Endodermal cell (in vitro differentiated cells): Measurements from ENCODE around the gene GATD1. TPM values are rescaled to one million over a fixed set of nuclear protein-coding genes. Genes with fewer than 3 reads are reported as not detected.

Experiments used
- DNase-seq: peaks from one replicate; pipeline ENCODE4 v3.0.0-alpha.2; 2017
- H3K27ac ChIP-seq: 2 replicates; pipeline ENCODE4 v1.5.1; 2013; ENCODE audit warnings: mild to moderate bottlenecking, low read depth, low read length, moderate library complexity
- H3K27me3 ChIP-seq: 2 replicates; pipeline ENCODE4 v1.6.1; 2013; ENCODE audit warnings: mild to moderate bottlenecking, low read length, moderate library complexity; ENCODE audit not compliant: insufficient read depth, control insufficient read depth, poor library complexity, severe bottlenecking
- H3K36me3 ChIP-seq: 2 replicates; pipeline ENCODE4 v1.7.0; 2013; ENCODE audit warnings: mild to moderate bottlenecking, low read length, moderate library complexity; ENCODE audit not compliant: control insufficient read depth, insufficient read depth
- H3K4me1 ChIP-seq: one replicate; pipeline ENCODE4 v1.7.0; 2013; ENCODE audit warnings: low read length; ENCODE audit not compliant: control insufficient read depth, insufficient read depth
- H3K4me3 ChIP-seq: 2 replicates; pipeline ENCODE4 v1.5.1; 2013; ENCODE audit warnings: mild to moderate bottlenecking, low read length, moderate library complexity
- H3K9ac ChIP-seq: 2 replicates; pipeline ENCODE4 v1.6.1; 2013; ENCODE audit warnings: mild to moderate bottlenecking, low read length, moderate library complexity; ENCODE audit not compliant: poor library complexity, severe bottlenecking; ENCODE audit errors: extremely low read depth
- H3K9me3 ChIP-seq: 2 replicates; pipeline ENCODE4 v1.6.1; 2013; ENCODE audit warnings: mild to moderate bottlenecking, low read length, moderate library complexity; ENCODE audit not compliant: control insufficient read depth
- H3K27ac Mint-ChIP-seq: 2 replicates; pipeline ENCODE4 v1.8.0; 2020; ENCODE audit warnings: mixed read lengths
- H3K27me3 Mint-ChIP-seq: 2 replicates; pipeline ENCODE4 v1.8.0; 2021; ENCODE audit warnings: mild to moderate bottlenecking, mixed read lengths; ENCODE audit not compliant: insufficient read depth
- H3K36me3 Mint-ChIP-seq: 2 replicates; pipeline ENCODE4 v1.8.0; 2020; ENCODE audit warnings: low read depth, mixed read lengths
- H3K4me1 Mint-ChIP-seq: 2 replicates; pipeline ENCODE4 v1.8.0; 2020; ENCODE audit warnings: mixed read lengths
- H3K4me3 Mint-ChIP-seq: 2 replicates; pipeline ENCODE4 v1.8.0; 2020; ENCODE audit warnings: mild to moderate bottlenecking, moderate library complexity, mixed read lengths
- H3K9me3 Mint-ChIP-seq: 2 replicates; pipeline ENCODE4 v1.8.0; 2020; ENCODE audit warnings: mild to moderate bottlenecking, mixed read lengths
- WGBS, 2 experiments: methylation state at CpG; one replicate each; pipeline versions ENCODE4 v1.1.5 to v1.1.7; 2013; ENCODE audit warnings: missing lambda C conversion rate in 2 of 2, mixed read lengths in 1 of 2; ENCODE audit not compliant: insufficient coverage in 1 of 2, insufficient read length in 1 of 2; 5-methylcytosine and 5-hydroxymethylcytosine counted together
- total RNA-seq, 2 donors: library from RNA; stranded (reverse); fragmentation: NEBNext Ultra II Directional in 1 of 2; extraction: Animal tissue kit (Norgen Biotek cat#: 25700) in 1 of 2; gene quantifications; 2 replicates in 1 of 2; 3 replicates in 1 of 2; pipeline ENCODE4 v1.2.1, GENCODE V29; 2021
- TF ChIP-seq, protein P1 (sequence below): fragments of 200-600 bp; sonication (generic); conservative IDR thresholded peaks from 2 replicates; pipeline ENCODE4 v1.5.0; 2021; ENCODE audit warnings: antibody characterized with exemption, mild to moderate bottlenecking

GATD1 gene
- total RNA-seq, 2 donors from 2014 or later: 57.2 to 63.2 TPM

- H3K9me3 Mint-ChIP-seq: no peaks in the 10 kb centered on the region
- Histone ChIP-seq H3K36me3 (no peaks in the 10 kb centered on the region), H3K27ac (no peak overlapping the region), H3K9ac (no peak overlapping the region), H3K4me1 (no peaks in the 10 kb centered on the region), H3K9me3 (no peaks in the 10 kb centered on the region), H3K4me3 (no peak overlapping the region), H3K27me3 (no peaks in the 10 kb centered on the region)
- H3K27me3 Mint-ChIP-seq: peaks cover 3% of the 10 kb centered on the region
- no peak overlapping the region for H3K4me3 Mint-ChIP-seq
- TF ChIP-seq, protein P1, sequence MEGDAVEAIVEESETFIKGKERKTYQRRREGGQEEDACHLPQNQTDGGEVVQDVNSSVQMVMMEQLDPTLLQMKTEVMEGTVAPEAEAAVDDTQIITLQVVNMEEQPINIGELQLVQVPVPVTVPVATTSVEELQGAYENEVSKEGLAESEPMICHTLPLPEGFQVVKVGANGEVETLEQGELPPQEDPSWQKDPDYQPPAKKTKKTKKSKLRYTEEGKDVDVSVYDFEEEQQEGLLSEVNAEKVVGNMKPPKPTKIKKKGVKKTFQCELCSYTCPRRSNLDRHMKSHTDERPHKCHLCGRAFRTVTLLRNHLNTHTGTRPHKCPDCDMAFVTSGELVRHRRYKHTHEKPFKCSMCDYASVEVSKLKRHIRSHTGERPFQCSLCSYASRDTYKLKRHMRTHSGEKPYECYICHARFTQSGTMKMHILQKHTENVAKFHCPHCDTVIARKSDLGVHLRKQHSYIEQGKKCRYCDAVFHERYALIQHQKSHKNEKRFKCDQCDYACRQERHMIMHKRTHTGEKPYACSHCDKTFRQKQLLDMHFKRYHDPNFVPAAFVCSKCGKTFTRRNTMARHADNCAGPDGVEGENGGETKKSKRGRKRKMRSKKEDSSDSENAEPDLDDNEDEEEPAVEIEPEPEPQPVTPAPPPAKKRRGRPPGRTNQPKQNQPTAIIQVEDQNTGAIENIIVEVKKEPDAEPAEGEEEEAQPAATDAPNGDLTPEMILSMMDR: peak; percentile 38
- no peak overlapping the region for H3K27ac Mint-ChIP-seq
- peaks cover 6% of the 10 kb centered on the region for H3K4me1 Mint-ChIP-seq
- H3K36me3 Mint-ChIP-seq: peaks cover 14% of the 10 kb centered on the region
- no peak for DNase-seq
- WGBS, 2 experiments: 88 to 90% methylated on average over 20 to 28 of the region's 28 CpGs
Observed at GRCh38 chr11:788009-788640, 10.8 kb upstream of the GATD1 start.

DNA sequence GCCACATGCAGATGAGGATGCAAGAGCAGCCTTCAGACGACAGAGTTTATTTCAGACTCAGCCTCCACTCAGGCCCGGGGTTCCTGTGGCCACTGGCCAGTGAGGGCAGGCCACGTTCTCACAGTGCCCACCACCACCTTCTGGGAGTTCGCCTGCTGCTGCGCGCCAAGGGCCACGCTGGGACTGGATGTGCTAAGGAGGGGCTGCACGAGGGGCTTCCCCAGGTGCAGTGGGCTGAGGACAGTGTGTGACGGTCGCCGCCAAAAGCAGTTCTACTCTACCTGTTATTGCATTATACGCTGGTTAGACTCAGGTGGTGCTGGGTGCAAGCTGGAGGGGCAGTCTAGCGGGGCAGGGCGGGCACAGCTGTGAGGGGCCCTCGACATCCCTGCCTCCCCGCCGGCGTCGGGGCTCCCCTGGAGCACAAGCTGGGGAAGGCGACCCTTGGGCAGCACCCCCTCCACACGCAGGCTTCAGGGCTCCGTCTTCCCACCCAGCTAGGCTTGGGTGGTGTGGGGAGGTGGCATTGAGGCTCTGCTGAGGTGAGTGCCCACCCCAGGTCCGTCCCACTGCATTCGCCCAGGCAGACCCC lies 9.9 kb upstream of the GATD1 start:
- Histone ChIP-seq H3K4me1 (no peaks in the 10 kb centered on the region), H3K36me3 (no peaks in the 10 kb centered on the region), H3K27me3 (no peaks in the 10 kb centered on the region), H3K4me3 (no peak overlapping the region), H3K9me3 (no peaks in the 10 kb centered on the region), H3K9ac (no peak overlapping the region), H3K27ac (no peak overlapping the region)
- TF ChIP-seq, protein P1: no peak
- Mint-ChIP-seq H3K27me3 (peaks cover 3% of the 10 kb centered on the region), H3K4me1 (peaks cover 6% of the 10 kb centered on the region), H3K27ac (no peak overlapping the region), H3K9me3 (no peaks in the 10 kb centered on the region), H3K4me3 (no peak overlapping the region), H3K36me3 (peaks cover 13% of the 10 kb centered on the region)
- no peak for DNase-seq
- WGBS, 2 experiments: 90 to 95% methylated on average over 11 to 24 of the region's 24 CpGs

GRCh38 chr11:786235-787083 lies 9.2 kb upstream of the GATD1 start:
- Mint-ChIP-seq H3K27me3 (peaks cover 3% of the 10 kb centered on the region), H3K27ac (no peak overlapping the region), H3K4me3 (no peak overlapping the region), H3K9me3 (no peaks in the 10 kb centered on the region), H3K4me1 (peaks cover 6% of the 10 kb centered on the region), H3K36me3 (peaks cover 11% of the 10 kb centered on the region)
- Histone ChIP-seq H3K9ac (no peak overlapping the region), H3K4me3 (no peak overlapping the region), H3K27ac (no peak overlapping the region), H3K4me1 (no peaks in the 10 kb centered on the region), H3K36me3 (no peaks in the 10 kb centered on the region), H3K9me3 (no peaks in the 10 kb centered on the region), H3K27me3 (no peaks in the 10 kb centered on the region)
- TF ChIP-seq, protein P1: no peak
- DNase-seq: no peak
- WGBS, 2 experiments: 85 to 86% methylated on average over 10 to 24 of the region's 24 CpGs
